Measurements from ENCODE around the gene BMP10.

The BMP10 gene

DNA sequence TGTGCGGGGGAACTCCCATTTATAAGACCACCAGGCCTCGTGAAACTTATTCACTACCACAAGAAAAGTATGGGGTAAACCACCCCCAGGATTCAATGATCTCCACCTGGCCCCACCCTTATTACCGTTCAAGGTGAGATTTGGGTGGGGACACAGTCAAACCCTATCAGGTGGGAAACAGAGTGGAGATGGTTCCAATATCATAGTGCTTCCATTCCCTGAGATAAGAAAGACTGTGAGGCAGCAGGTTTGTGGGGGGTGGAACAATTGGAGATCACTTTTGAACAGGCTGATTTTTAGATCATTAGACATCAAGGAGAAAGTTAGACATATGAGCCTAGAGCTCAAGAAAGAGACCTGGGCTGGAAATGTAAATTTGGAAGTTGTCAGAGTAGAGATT lies 42.2 kb upstream of the BMP10 start:
- DNase-seq (ENCODE audit: low read depth in 2 of 2) = no peak
- no peak overlapping the region for H3K4me3 ChIP-seq (replicated peaks in 1 of 2; ENCODE audit: low read depth in 2 of 2, low read length in 2 of 2)
- TF ChIP-seq, protein P1, sequence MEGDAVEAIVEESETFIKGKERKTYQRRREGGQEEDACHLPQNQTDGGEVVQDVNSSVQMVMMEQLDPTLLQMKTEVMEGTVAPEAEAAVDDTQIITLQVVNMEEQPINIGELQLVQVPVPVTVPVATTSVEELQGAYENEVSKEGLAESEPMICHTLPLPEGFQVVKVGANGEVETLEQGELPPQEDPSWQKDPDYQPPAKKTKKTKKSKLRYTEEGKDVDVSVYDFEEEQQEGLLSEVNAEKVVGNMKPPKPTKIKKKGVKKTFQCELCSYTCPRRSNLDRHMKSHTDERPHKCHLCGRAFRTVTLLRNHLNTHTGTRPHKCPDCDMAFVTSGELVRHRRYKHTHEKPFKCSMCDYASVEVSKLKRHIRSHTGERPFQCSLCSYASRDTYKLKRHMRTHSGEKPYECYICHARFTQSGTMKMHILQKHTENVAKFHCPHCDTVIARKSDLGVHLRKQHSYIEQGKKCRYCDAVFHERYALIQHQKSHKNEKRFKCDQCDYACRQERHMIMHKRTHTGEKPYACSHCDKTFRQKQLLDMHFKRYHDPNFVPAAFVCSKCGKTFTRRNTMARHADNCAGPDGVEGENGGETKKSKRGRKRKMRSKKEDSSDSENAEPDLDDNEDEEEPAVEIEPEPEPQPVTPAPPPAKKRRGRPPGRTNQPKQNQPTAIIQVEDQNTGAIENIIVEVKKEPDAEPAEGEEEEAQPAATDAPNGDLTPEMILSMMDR (IDR thresholded peaks at IDR 0.05; ENCODE audit: low read depth, low read length) = no peak

DNA sequence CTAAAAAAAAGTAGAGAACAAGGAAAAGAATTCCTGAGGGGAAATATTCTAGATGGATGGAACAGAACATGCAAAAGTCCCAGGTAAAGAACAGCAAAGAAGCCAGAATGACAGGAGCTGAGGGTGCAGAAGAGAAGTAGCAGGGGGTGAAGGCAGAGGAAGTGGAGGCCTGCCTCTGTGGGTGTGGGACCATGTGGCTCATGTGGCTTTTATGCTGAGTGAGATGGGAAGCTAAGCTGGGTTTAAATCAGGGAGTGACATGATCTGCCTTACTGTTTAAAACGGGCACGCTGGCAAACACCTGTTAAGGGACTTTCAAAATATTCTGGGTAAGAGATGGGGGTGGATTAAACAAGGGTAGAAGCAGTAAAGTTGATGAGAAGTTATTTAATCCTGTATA lies 41.5 kb upstream of the BMP10 start:
- DNase-seq (ENCODE audit: low read depth in 2 of 2) = no peak
- TF ChIP-seq, protein P1 (IDR thresholded peaks at IDR 0.05; ENCODE audit: low read depth, low read length) = no peak
- H3K4me3 ChIP-seq (replicated peaks in 1 of 2; ENCODE audit: low read depth in 2 of 2, low read length in 2 of 2) = no peak overlapping the region

DNA sequence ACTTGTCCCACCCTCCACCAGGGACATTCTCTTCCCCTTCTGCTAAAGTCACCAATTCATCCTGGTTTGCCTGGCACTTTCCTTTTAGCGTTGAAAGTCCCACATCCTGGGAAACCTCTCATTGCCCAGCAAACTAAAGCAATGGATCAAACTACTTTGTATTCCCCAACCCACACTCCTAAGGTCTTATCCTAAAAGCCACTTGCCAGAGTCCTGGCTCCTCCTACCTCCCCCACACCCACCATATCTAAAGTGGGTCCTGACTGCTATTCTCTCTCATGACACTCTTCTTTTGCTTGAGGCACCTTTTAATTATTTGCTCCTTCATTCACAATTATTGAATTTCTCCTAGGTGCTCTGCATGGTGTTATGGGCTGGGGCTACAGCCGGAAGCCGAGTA lies 40.9 kb upstream of the BMP10 start:
- TF ChIP-seq, protein P1 (IDR thresholded peaks at IDR 0.05; ENCODE audit: low read depth, low read length) = no peak
- DNase-seq (ENCODE audit: low read depth in 2 of 2) = no peak

DNA sequence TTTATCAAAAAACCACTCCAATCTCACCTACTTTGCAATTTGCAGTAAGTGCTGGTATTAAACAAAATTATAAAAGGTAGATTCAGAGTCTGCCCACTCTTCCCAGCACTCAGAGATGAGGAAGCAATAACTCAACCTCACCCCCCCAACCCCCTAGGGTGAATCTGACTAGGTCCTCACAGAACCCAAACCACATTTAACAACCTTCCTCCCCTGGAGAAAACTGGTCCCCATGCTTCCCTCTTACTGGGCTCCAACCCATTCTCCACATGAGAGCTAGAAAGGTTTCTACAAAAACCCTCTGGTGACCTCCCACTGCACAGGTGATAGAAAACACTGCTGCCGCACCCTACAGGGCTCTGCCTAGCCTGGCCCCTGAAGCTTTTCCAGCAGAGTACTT lies 40.5 kb upstream of the BMP10 start:
- DNase-seq (ENCODE audit: low read depth in 2 of 2) = no peak

More for the DNA sequence above, 40.9 kb upstream of the BMP10 start:
- H3K4me3 ChIP-seq (replicated peaks in 1 of 2; ENCODE audit: low read depth in 2 of 2, low read length in 2 of 2) = no peak overlapping the region

DNA sequence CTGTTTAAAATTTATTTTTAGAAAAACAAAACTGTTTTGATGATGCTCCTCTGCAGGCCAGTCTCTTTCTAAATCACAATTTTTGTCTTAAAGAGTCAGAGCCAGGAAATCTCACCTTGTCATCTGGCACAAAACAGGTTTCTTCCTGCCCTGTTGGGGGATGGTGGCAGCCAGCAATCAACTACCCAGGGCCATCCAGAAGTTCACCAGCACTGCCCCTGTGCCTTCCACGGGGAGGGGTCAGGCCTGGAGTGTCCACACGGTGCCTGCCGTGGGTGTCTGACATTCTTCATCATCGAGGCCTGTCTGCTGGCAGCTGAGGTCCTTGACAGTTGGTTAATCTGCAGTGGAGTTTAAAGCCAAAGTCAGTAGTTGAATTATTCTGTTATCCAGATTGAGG lies 40.0 kb upstream of the BMP10 start:
- no peak overlapping the region for H3K4me3 ChIP-seq (replicated peaks in 1 of 2; ENCODE audit: low read depth in 2 of 2, low read length in 2 of 2)
- DNase-seq (ENCODE audit: low read depth in 2 of 2) = no peak
- TF ChIP-seq, protein P1 (IDR thresholded peaks at IDR 0.05; ENCODE audit: low read depth, low read length) = no peak

More for the DNA sequence above, 40.5 kb upstream of the BMP10 start:
- TF ChIP-seq, protein P1 (IDR thresholded peaks at IDR 0.05; ENCODE audit: low read depth, low read length) = no peak
- H3K4me3 ChIP-seq (replicated peaks in 1 of 2; ENCODE audit: low read depth in 2 of 2, low read length in 2 of 2) = no peak overlapping the region

DNA sequence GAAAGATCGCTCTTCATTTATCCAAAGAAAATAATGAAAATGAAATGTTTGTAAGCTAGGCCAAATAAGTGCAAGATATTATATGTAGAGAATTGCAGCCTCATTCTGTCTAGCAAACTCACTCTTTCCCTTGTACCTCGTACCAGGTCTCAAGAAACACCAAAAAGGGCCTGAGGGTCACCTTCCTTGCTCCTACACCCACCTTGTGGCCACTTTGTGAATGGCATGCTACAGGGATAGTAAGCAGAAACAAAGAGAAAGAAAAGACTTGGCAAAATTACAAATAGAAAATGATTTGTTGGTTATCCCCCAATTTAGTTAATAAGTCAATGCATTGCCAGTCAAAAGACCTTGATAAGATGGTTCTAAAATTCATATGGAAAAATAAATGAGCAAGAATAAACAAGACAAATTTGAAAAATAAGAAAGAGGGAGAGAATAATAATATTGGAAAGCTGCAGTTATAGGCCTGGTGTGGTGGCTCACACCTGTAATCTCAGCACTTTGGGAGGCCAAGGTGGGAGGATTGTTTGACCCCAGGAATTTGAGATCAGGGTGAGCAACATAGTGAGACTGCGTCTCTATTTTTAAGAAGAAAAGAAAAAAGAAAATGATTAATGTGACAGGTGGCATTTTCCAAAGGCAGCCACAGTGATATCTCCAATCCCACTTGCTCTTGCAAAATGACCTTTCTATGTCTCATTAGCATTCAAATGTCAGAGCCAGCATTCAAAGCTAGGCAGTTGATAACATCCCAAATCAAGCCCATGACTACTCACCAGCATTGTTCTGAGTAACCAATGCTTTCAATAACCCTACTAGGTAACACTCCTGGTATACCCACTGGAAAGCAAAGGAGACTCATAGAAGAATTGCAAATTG lies 38.8 kb upstream of the BMP10 start:
- peak; percentile 84 to 86 for DNase-seq (ENCODE audit: low read depth in 2 of 2)
- TF ChIP-seq, protein P1 (IDR thresholded peaks at IDR 0.05; ENCODE audit: low read depth, low read length) = peak; percentile 99
- H3K4me3 ChIP-seq (replicated peaks in 1 of 2; ENCODE audit: low read depth in 2 of 2, low read length in 2 of 2) = no peak overlapping the region
